ENCODE data around the gene PACRG. TPM values are rescaled to one million over a fixed set of nuclear protein-coding genes. Genes with fewer than 3 reads are reported as not detected.
A peak's percentile ranks its signal among the peaks of the same experiment; 100 is the strongest.

The PACRG gene
- polyA plus RNA-seq, 1 donor (not counting 4 experiments of a cell fraction or from before 2014, with no cell fraction given) = 0.31 TPM

DNA sequence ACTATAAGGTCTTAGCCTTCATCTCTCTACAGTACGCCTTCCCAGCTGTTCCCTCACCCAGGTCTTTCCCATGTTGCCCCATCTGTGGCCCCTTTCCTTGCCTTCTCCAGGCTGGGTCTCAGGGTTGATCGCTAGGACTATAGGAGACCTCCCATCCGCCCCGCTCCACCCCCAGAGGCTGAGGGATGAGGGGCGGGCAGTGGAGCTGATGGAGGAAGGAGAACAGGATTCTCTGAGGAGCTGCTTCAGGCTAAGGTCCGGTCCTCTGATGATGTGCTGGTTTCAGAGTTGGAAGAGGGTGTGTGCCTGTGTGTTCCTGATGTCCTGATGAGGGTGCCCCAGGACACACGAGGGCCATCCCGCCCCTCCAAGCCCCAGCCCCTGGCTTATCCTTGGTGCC, 531.9 kb downstream of the PACRG start:
- H3K9ac ChIP-seq (ENCODE audit: control insufficient read depth, extremely low read depth, insufficient read depth, low read length) = no peak overlapping the region
- no peaks in the 10 kb centered on the region for H3K4me1 ChIP-seq (ENCODE audit: control insufficient read depth, extremely low read depth, insufficient read depth, low read length)
- H3K9me1 ChIP-seq (ENCODE audit: control insufficient read depth, extremely low read depth, insufficient read depth, low read length) = no peaks in the 10 kb centered on the region
- no peaks in the 10 kb centered on the region for H3K36me3 ChIP-seq (ENCODE audit: control insufficient read depth in 2 of 2, extremely low read depth in 1 of 2, insufficient read depth in 2 of 2, low read length in 2 of 2)
- no peaks in the 10 kb centered on the region for H4K20me1 ChIP-seq (ENCODE audit: control insufficient read depth, extremely low read depth, insufficient read depth, low read length)
- TF ChIP-seq, protein P1, sequence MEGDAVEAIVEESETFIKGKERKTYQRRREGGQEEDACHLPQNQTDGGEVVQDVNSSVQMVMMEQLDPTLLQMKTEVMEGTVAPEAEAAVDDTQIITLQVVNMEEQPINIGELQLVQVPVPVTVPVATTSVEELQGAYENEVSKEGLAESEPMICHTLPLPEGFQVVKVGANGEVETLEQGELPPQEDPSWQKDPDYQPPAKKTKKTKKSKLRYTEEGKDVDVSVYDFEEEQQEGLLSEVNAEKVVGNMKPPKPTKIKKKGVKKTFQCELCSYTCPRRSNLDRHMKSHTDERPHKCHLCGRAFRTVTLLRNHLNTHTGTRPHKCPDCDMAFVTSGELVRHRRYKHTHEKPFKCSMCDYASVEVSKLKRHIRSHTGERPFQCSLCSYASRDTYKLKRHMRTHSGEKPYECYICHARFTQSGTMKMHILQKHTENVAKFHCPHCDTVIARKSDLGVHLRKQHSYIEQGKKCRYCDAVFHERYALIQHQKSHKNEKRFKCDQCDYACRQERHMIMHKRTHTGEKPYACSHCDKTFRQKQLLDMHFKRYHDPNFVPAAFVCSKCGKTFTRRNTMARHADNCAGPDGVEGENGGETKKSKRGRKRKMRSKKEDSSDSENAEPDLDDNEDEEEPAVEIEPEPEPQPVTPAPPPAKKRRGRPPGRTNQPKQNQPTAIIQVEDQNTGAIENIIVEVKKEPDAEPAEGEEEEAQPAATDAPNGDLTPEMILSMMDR (optimal IDR thresholded peaks at IDR 0.05 in 1 of 3, IDR thresholded peaks at IDR 0.05 in 1 of 3, conservative IDR thresholded peaks at IDR 0.05 in 1 of 3; ENCODE audit: extremely low read depth in 1 of 3, insufficient read depth in 2 of 3, low read length in 3 of 3) = no peak
- no peak for TF ChIP-seq EZH2 (IDR thresholded peaks at IDR 0.05; ENCODE audit: low read length)
- no peak for FAIRE-seq
- no peaks in the 10 kb centered on the region for H3K27me3 ChIP-seq (ENCODE audit: control insufficient read depth, extremely low read depth, insufficient read depth, low read length)
- H3K4me2 ChIP-seq (ENCODE audit: control insufficient read depth, extremely low read depth, insufficient read depth, low read depth, low read length) = no peak overlapping the region
- no peak for DNase-seq (ENCODE audit: low read depth, low spot score)
- H3K27ac ChIP-seq (ENCODE audit: control insufficient read depth, insufficient read depth, low read length) = no peak overlapping the region
- H3K4me3 ChIP-seq (ENCODE audit: control insufficient read depth in 2 of 3, extremely low read depth in 1 of 3, insufficient read depth in 2 of 3, low read depth in 1 of 3, low read length in 3 of 3) = no peak overlapping the region
- H2AFZ ChIP-seq (ENCODE audit: control insufficient read depth, low read length) = no peak overlapping the region
- no peaks in the 10 kb centered on the region for H3K79me2 ChIP-seq (ENCODE audit: control insufficient read depth, insufficient read depth, low read length)
- H3K9me3 ChIP-seq (ENCODE audit: control insufficient read depth, low read depth, low read length) = no peaks in the 10 kb centered on the region
- dilution Hi-C loops (cut with MboI; ENCODE audit: extremely low pct_ligation_motif_present, low sequenced_read_pairs) = no loop called here

DNA sequence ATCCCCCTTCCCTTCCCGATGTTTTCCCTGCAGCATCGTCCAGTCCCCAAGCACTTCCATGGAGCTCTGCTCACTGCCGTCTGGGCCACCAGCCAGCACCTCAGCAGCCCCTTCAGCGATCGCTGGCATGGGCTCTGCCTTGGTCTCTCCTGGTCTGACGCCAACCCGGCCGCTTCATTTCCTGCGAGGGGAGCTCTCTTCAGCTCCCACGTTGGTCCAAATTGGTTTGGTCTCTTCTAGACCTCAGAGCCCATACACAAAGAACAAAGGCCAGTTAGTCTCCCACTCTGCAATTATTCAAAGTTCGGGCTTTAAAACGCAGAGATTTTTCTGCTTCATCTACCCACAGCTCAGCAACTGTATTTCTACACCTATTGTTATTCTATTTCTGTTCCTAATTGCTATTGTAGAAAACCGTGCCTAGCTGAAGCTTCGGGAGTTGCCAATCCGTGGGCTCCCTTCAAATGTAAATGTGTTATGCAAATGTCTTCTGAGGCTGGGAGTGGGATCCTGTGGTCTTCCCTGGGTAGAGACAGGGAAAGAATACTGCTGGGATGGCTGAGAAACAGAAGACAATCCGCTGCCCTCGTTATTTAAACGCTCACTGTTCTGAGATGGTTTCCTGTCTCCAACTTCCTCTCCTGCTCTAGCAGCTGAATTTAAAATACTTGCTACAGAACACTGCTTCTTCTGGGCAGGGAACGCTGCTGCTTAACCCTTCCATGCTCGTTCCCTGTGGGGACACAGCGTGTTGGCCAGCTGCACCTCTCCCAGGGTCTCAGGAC, 532.5 kb downstream of the PACRG start:
- Histone ChIP-seq H3K9me3 (ENCODE audit: control insufficient read depth, low read depth, low read length) (no peaks in the 10 kb centered on the region), H3K9me1 (ENCODE audit: control insufficient read depth, extremely low read depth, insufficient read depth, low read length) (no peaks in the 10 kb centered on the region), H3K9ac (ENCODE audit: control insufficient read depth, extremely low read depth, insufficient read depth, low read length) (no peak overlapping the region), H2AFZ (ENCODE audit: control insufficient read depth, low read length) (peak overlapping the region; percentile 60), H3K4me2 (ENCODE audit: control insufficient read depth, extremely low read depth, insufficient read depth, low read depth, low read length) (peak overlapping the region; percentile 41), H3K4me1 (ENCODE audit: control insufficient read depth, extremely low read depth, insufficient read depth, low read length) (no peaks in the 10 kb centered on the region), H3K79me2 (ENCODE audit: control insufficient read depth, insufficient read depth, low read length) (no peaks in the 10 kb centered on the region), H3K27me3 (ENCODE audit: control insufficient read depth, extremely low read depth, insufficient read depth, low read length) (no peaks in the 10 kb centered on the region), H4K20me1 (ENCODE audit: control insufficient read depth, extremely low read depth, insufficient read depth, low read length) (no peaks in the 10 kb centered on the region), H3K4me3 (ENCODE audit: control insufficient read depth in 2 of 3, extremely low read depth in 1 of 3, insufficient read depth in 2 of 3, low read depth in 1 of 3, low read length in 3 of 3) (no peak overlapping the region), H3K27ac (ENCODE audit: control insufficient read depth, insufficient read depth, low read length) (no peak overlapping the region), H3K36me3 (ENCODE audit: control insufficient read depth in 2 of 2, extremely low read depth in 1 of 2, insufficient read depth in 2 of 2, low read length in 2 of 2) (no peaks in the 10 kb centered on the region)
- dilution Hi-C loops (cut with MboI; ENCODE audit: extremely low pct_ligation_motif_present, low sequenced_read_pairs) = no loop called here
- FAIRE-seq (no peak), DNase-seq (ENCODE audit: low read depth, low spot score) (no peak)
- TF ChIP-seq, protein P1 (optimal IDR thresholded peaks at IDR 0.05 in 1 of 3, IDR thresholded peaks at IDR 0.05 in 1 of 3, conservative IDR thresholded peaks at IDR 0.05 in 1 of 3; ENCODE audit: extremely low read depth in 1 of 3, insufficient read depth in 2 of 3, low read length in 3 of 3) = no peak
- no peak for TF ChIP-seq EZH2 (IDR thresholded peaks at IDR 0.05; ENCODE audit: low read length)
